Measurements from ENCODE around the gene GP1BB.

DNA sequence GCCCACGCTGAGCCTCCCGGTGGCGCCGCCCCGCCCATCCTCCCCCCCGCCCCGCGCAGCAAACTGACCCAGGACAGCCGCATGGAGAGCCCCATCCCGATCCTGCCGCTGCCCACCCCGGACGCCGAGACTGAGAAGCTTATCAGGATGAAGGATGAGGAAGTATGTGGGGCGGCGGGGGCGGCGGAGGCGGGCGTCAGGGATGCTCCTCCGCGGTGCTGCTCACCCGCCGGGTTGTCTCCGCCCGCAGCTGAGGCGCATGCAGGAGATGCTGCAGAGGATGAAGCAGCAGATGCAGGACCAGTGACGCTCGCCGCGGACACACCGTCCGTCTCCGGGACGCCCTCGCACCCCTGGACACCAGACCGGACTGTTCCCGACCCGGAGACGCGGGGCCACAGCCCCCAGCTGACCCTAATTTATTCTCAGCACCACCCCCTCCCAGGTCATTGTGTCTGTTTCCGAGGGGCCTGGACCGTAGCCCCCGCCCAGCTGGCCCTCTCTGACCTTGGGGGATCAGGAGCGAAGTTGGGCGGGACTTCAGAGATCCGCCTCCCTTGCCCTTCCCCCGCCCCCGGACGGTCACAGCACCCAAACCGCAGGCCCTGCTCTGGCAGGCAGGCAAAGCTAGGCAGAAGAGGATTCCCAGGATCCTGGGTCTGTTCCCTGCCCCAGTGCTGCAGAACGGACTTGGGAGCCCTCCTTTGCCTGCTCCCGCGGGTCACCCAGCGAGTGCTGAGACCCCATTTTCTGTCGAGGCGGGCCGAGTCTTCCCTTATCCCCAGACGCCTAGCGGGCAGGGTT, 959 bp upstream of the GP1BB start:
- TF ChIP-seq, protein P1, sequence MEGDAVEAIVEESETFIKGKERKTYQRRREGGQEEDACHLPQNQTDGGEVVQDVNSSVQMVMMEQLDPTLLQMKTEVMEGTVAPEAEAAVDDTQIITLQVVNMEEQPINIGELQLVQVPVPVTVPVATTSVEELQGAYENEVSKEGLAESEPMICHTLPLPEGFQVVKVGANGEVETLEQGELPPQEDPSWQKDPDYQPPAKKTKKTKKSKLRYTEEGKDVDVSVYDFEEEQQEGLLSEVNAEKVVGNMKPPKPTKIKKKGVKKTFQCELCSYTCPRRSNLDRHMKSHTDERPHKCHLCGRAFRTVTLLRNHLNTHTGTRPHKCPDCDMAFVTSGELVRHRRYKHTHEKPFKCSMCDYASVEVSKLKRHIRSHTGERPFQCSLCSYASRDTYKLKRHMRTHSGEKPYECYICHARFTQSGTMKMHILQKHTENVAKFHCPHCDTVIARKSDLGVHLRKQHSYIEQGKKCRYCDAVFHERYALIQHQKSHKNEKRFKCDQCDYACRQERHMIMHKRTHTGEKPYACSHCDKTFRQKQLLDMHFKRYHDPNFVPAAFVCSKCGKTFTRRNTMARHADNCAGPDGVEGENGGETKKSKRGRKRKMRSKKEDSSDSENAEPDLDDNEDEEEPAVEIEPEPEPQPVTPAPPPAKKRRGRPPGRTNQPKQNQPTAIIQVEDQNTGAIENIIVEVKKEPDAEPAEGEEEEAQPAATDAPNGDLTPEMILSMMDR (IDR thresholded peaks at IDR 0.05; ENCODE audit: poor library complexity, severe bottlenecking): no peak
- no peak for TF ChIP-seq TAF1 (IDR thresholded peaks at IDR 0.05; ENCODE audit: low read depth)
